ENCODE results near the gene MATN4.

Gene MATN4

GRCh38 chr20:45246109-45246508 is 62.0 kb downstream of the MATN4 start:
- DNase-seq (ENCODE audit: low spot score), result no peak
